Measurements from ENCODE around the gene MTIF3. TPM values are rescaled to one million over a fixed set of nuclear protein-coding genes. Genes with fewer than 3 reads are reported as not detected.
"Not testable (repeated sequence)": the region's sequence is repeated elsewhere in the genome, so short reads cannot be mapped to it uniquely, and the experiment has no call there.

Gene MTIF3
- total RNA-seq, 6 experiments from 2014 or later = 26.4 to 39.4 (median 33.2) TPM

DNA sequence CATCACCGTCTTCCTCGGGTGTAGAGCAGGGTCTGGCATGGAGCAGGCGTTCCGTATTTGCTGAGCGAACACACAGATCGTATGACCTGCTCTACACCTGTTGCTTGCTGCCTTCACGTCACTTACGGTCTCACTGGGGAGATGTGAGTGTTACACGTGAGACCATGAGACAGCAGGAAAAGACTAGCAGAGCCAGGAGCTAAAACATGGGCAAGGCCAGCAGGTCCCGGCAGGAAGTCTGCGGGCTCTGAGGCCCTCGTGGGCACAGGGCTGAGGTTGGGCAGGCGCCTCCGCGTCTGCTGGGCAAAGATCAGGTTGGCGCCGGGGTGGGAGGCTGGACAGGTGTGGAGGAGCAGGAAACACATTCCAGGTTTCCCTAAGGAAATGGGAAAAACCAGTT, 45.7 kb downstream of the MTIF3 start:
- H3K4me1 Mint-ChIP-seq (ENCODE audit: low read depth) = peaks cover 16% of the 10 kb centered on the region
- H3K27me3 Mint-ChIP-seq (ENCODE audit: insufficient read depth) = peaks cover 32% of the 10 kb centered on the region
- no peak overlapping the region for H3K27ac Mint-ChIP-seq
- no peak for DNase-seq
- no peak overlapping the region for H3K4me3 Mint-ChIP-seq
- H3K9me3 Mint-ChIP-seq = no peaks in the 10 kb centered on the region; the same call in 1 of the 2 replicates
- TF ChIP-seq, protein P1, sequence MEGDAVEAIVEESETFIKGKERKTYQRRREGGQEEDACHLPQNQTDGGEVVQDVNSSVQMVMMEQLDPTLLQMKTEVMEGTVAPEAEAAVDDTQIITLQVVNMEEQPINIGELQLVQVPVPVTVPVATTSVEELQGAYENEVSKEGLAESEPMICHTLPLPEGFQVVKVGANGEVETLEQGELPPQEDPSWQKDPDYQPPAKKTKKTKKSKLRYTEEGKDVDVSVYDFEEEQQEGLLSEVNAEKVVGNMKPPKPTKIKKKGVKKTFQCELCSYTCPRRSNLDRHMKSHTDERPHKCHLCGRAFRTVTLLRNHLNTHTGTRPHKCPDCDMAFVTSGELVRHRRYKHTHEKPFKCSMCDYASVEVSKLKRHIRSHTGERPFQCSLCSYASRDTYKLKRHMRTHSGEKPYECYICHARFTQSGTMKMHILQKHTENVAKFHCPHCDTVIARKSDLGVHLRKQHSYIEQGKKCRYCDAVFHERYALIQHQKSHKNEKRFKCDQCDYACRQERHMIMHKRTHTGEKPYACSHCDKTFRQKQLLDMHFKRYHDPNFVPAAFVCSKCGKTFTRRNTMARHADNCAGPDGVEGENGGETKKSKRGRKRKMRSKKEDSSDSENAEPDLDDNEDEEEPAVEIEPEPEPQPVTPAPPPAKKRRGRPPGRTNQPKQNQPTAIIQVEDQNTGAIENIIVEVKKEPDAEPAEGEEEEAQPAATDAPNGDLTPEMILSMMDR (IDR thresholded peaks at IDR 0.05) = no peak
- H3K36me3 Mint-ChIP-seq (ENCODE audit: low read depth) = no peaks in the 10 kb centered on the region

- H3K27ac Mint-ChIP-seq = no peak overlapping the region
- no peaks in the 10 kb centered on the region for H3K36me3 Mint-ChIP-seq (ENCODE audit: low read depth)
- H3K9me3 Mint-ChIP-seq = no peaks in the 10 kb centered on the region
- peaks cover 16% of the 10 kb centered on the region for H3K4me1 Mint-ChIP-seq (ENCODE audit: low read depth)
- TF ChIP-seq, protein P1 (IDR thresholded peaks at IDR 0.05) = no peak
- H3K27me3 Mint-ChIP-seq (ENCODE audit: insufficient read depth) = peaks cover 24% of the 10 kb centered on the region
- no peak overlapping the region for H3K4me3 Mint-ChIP-seq
- no peak for DNase-seq
These were observed 46.5 kb downstream of the MTIF3 start for GRCh38 chr13:27403727-27404385.

GRCh38 chr13:27403203-27403678, 47.1 kb downstream of the MTIF3 start:
- Mint-ChIP-seq H3K27me3 (ENCODE audit: insufficient read depth) (peaks cover 20% of the 10 kb centered on the region), H3K36me3 (ENCODE audit: low read depth) (no peaks in the 10 kb centered on the region), H3K4me1 (ENCODE audit: low read depth) (peaks cover 16% of the 10 kb centered on the region), H3K4me3 (no peak overlapping the region), H3K27ac (no peak overlapping the region), H3K9me3 (no peaks in the 10 kb centered on the region)
- DNase-seq = peak; percentile 41
- TF ChIP-seq, protein P1 (IDR thresholded peaks at IDR 0.05) = no peak

DNA sequence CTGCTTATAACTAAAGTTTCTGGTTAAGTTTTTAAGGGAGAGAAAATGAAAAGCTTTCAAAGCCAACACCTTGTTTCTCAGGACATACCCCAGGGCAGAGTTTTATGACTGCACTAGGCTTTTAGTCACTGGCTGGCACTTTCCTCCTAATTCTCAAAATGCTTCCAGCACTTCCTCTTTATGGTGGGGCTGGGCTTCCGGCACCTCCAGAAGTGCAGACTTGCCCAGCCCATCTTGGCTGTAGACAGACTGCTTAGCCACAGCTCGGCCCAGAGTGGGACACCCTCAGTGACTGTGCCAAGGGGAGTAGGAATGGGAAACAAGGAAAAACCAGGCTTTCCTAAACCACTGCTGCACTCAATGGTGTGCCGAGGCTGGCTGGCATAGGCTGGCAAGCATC, 49.2 kb downstream of the MTIF3 start:
- no peak overlapping the region for H3K4me3 Mint-ChIP-seq
- H3K9me3 Mint-ChIP-seq = no peaks in the 10 kb centered on the region
- H3K36me3 Mint-ChIP-seq (ENCODE audit: low read depth) = no peaks in the 10 kb centered on the region
- DNase-seq = no peak
- peaks cover 16% of the 10 kb centered on the region for H3K4me1 Mint-ChIP-seq (ENCODE audit: low read depth)
- H3K27ac Mint-ChIP-seq = no peak overlapping the region
- peaks cover 19% of the 10 kb centered on the region for H3K27me3 Mint-ChIP-seq (ENCODE audit: insufficient read depth)
- TF ChIP-seq, protein P1 (IDR thresholded peaks at IDR 0.05) = no peak

GRCh38 chr13:27400405-27400804, 50.0 kb downstream of the MTIF3 start:
- not testable (repeated sequence) for H3K4me3 Mint-ChIP-seq; H3K36me3 Mint-ChIP-seq (ENCODE audit: low read depth); H3K9me3 Mint-ChIP-seq; DNase-seq; H3K27ac Mint-ChIP-seq
- Mint-ChIP-seq H3K4me1 (ENCODE audit: low read depth) (peaks cover 16% of the 10 kb centered on the region), H3K27me3 (ENCODE audit: insufficient read depth) (peaks cover 23% of the 10 kb centered on the region)

GRCh38 chr13:27398360-27398759, 52.0 kb downstream of the MTIF3 start:
- Mint-ChIP-seq H3K4me1 (ENCODE audit: low read depth) (peaks cover 7% of the 10 kb centered on the region), H3K9me3 (no peaks in the 10 kb centered on the region), H3K36me3 (ENCODE audit: low read depth) (no peaks in the 10 kb centered on the region), H3K4me3 (no peak overlapping the region), H3K27ac (no peak overlapping the region), H3K27me3 (ENCODE audit: insufficient read depth) (peaks cover 33% of the 10 kb centered on the region)
- DNase-seq = no peak
- TF ChIP-seq, protein P1 (IDR thresholded peaks at IDR 0.05) = no peak
